ENCODE measurements around the gene PRKCE. TPM values are rescaled to one million over a fixed set of nuclear protein-coding genes. Genes with fewer than 3 reads are reported as not detected.

The PRKCE gene
- total RNA-seq, 2 experiments from 2014 or later: 24.9 to 26.2 TPM

DNA sequence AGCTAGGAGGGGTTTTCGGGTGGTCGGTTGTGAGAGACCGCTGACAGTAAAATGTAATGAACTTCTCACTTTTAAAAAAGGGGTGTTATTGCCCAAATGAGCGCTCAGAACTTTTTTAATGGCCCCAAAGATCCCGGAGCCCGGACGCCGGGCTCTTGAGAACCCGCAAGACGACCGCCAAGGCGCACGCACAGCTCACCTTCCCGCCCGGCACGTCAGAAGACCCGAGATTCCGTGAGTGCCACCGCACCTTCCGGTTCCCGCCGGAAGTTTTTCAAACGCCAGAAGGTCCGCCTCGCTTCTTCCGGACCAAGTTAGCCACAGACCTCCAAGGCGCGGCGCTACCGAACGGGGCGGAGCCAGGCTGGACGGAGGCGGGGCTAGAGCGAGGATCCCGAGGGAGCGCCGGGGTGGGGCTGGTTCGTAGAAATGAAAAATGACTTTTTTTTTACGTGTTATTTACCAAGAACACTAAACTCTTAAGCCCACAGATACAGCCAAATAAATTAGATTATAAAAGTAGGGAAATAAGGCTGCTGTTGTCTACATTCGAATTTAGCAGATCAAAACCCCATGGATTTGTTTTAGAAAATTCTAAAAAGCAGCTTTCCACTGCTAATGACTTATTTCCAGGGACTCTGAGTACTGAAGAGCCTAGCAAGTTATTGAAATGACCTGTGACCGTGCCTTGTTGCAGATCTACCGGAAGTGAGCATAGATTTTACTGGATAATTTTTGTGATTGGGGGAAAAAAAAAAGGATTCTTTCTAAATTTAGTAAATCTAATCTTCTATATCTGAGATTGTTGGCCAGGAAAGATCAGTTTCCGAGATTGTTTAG lies 40.2 kb upstream of the PRKCE start, which contains the start of gene SRBD1:
SRBD1 (minus strand) TSS at position 248 of the 840 bp plus-strand sequence. CDS start 5,826 bp downstream, outside the sequence.
- POLR2A ChIA-PET: interaction anchor here (0.8 to 1.8 kb wide), 3 partner anchors 35 to 44 kb away, joined by 3 to 20 read pairs (median 14); partner anchors contain the start of gene PRKCE
- intact Hi-C loops (cut with DNase I, micrococcal nuclease): loop anchor here in 1 of 2 experiments (5.0 kb wide), 1 partner anchor 44 kb away; no protein-coding TSS in a partner anchor

DNA sequence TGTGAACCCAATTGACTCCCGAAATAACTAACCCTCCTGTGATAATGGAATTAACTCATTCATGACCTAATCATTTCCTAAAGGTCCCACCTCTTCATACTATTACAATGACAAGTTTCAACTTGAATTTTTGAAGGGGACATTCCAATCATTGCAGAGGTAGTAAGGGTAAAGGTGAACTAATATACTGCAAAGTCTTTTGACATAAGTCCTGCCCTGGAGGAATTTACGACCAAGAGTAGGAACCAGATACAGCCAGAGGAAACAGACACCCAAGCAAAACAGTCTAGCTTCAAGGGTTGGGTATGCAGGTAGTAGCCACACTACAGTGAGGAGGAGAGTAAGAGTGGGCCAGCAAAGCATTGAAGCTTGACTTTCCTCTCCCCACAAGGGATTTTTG lies 39.2 kb upstream of the PRKCE start:
- Mint-ChIP-seq H3K9me3 (no peaks in the 10 kb centered on the region), H3K4me1 (ENCODE audit: low read depth) (peaks cover 33% of the 10 kb centered on the region), H3K4me3 (peak overlapping the region; percentile 99), H3K36me3 (ENCODE audit: low read depth) (peaks cover 10% of the 10 kb centered on the region), H3K27ac (peak overlapping the region; percentile 95), H3K27me3 (no peaks in the 10 kb centered on the region)
- peaks cover 8% of the 10 kb centered on the region for H3K4me1 ChIP-seq (ENCODE audit: insufficient read depth, low read length)
- ATAC-seq (ENCODE audit: poor library complexity) (no peak), DNase-seq (no peak)
- intact Hi-C loops (cut with DNase I, micrococcal nuclease): loop anchor here in 1 of 2 experiments (5.0 kb wide), 1 partner anchor 45 kb away; no protein-coding TSS in a partner anchor
- TF ChIP-seq, protein P1, sequence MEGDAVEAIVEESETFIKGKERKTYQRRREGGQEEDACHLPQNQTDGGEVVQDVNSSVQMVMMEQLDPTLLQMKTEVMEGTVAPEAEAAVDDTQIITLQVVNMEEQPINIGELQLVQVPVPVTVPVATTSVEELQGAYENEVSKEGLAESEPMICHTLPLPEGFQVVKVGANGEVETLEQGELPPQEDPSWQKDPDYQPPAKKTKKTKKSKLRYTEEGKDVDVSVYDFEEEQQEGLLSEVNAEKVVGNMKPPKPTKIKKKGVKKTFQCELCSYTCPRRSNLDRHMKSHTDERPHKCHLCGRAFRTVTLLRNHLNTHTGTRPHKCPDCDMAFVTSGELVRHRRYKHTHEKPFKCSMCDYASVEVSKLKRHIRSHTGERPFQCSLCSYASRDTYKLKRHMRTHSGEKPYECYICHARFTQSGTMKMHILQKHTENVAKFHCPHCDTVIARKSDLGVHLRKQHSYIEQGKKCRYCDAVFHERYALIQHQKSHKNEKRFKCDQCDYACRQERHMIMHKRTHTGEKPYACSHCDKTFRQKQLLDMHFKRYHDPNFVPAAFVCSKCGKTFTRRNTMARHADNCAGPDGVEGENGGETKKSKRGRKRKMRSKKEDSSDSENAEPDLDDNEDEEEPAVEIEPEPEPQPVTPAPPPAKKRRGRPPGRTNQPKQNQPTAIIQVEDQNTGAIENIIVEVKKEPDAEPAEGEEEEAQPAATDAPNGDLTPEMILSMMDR (IDR thresholded peaks at IDR 0.05): no peak
- no peak overlapping the region for H3K27ac ChIP-seq (ENCODE audit: low read depth in 1 of 2, low read length in 2 of 2)
- no peaks in the 10 kb centered on the region for H3K27me3 ChIP-seq (ENCODE audit: control insufficient read depth in 1 of 2, insufficient read depth in 2 of 2, low read length in 2 of 2)
- CTCF ChIA-PET: no interaction called here
- no peak overlapping the region for H3K4me3 ChIP-seq (ENCODE audit: low read length)
- no peaks in the 10 kb centered on the region for H3K9me3 ChIP-seq (ENCODE audit: control insufficient read depth in 1 of 2, insufficient read depth in 1 of 2, low read length in 2 of 2)
- no peaks in the 10 kb centered on the region for H3K36me3 ChIP-seq (ENCODE audit: insufficient read depth, low read length)
- POLR2A ChIA-PET: no interaction called here

More for the DNA sequence above, 40.2 kb upstream of the PRKCE start, which contains the start of gene SRBD1:
- no peaks in the 10 kb centered on the region for H3K27me3 ChIP-seq (ENCODE audit: control insufficient read depth in 1 of 2, insufficient read depth in 2 of 2, low read length in 2 of 2)
- H3K27ac ChIP-seq (ENCODE audit: low read depth in 1 of 2, low read length in 2 of 2): peak within 1 kb of the TSS; percentile 70 to 88
- H3K4me1 ChIP-seq (ENCODE audit: insufficient read depth, low read length): peaks cover 8% of the 10 kb centered on the region
- peak within 1 kb of the TSS; percentile 78 for H3K4me3 ChIP-seq (ENCODE audit: low read length)
- H3K36me3 Mint-ChIP-seq (ENCODE audit: low read depth): peaks cover 10% of the 10 kb centered on the region
- H3K9me3 Mint-ChIP-seq: no peaks in the 10 kb centered on the region
- TF ChIP-seq, protein P1 (IDR thresholded peaks at IDR 0.05): no peak
- no peaks in the 10 kb centered on the region for H3K36me3 ChIP-seq (ENCODE audit: insufficient read depth, low read length)
- peak within 1 kb of the TSS; percentile 99 for H3K4me3 Mint-ChIP-seq
- DNase-seq: peak; percentile 61 to 94 (median 78)
- H3K9me3 ChIP-seq (ENCODE audit: control insufficient read depth in 1 of 2, insufficient read depth in 1 of 2, low read length in 2 of 2): no peaks in the 10 kb centered on the region
- H3K4me1 Mint-ChIP-seq (ENCODE audit: low read depth): peaks cover 33% of the 10 kb centered on the region
- CTCF ChIA-PET: interaction anchor here (0.8 to 1.1 kb wide), 3 partner anchors 26 to 167 kb away, joined by 3 read pairs; no protein-coding TSS in a partner anchor
- no peaks in the 10 kb centered on the region for H3K27me3 Mint-ChIP-seq
- peak; percentile 75 for ATAC-seq (ENCODE audit: poor library complexity)
- peak within 1 kb of the TSS; percentile 95 for H3K27ac Mint-ChIP-seq

DNA sequence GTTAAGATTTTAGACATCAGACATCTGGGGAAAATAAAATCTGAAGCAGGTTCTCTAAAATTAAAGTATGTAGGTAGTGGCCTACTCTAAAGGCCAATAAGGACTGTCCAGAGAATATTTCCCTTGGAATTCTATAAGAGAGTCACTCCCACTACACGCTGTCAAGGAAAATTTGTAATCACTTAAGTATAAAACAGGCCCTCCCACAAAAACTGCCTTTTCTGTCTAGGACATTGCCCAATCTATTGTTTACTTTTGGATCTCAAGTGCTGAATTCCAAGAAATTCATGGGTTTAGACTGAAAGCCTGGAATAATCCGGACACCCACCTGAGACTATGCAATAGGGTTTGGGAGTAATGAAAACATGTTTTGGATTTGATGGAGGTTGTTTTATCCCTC lies 38.7 kb upstream of the PRKCE start:
- no peak overlapping the region for H3K27ac Mint-ChIP-seq
- ATAC-seq (ENCODE audit: poor library complexity): no peak

More for the DNA sequence above, 38.7 kb upstream of the PRKCE start:
- H3K9me3 Mint-ChIP-seq: no peaks in the 10 kb centered on the region
- DNase-seq: no peak
- peak overlapping the region; percentile 99 for H3K4me3 Mint-ChIP-seq
- intact Hi-C loops (cut with DNase I, micrococcal nuclease): loop anchor here in 1 of 2 experiments (5.0 kb wide), 1 partner anchor 45 kb away; no protein-coding TSS in a partner anchor
- H3K36me3 Mint-ChIP-seq (ENCODE audit: low read depth): peaks cover 10% of the 10 kb centered on the region
- CTCF ChIA-PET: no interaction called here
- no peaks in the 10 kb centered on the region for H3K36me3 ChIP-seq (ENCODE audit: insufficient read depth, low read length)
- peaks cover 31% of the 10 kb centered on the region for H3K4me1 Mint-ChIP-seq (ENCODE audit: low read depth)
- POLR2A ChIA-PET: no interaction called here
- peaks cover 8% of the 10 kb centered on the region for H3K4me1 ChIP-seq (ENCODE audit: insufficient read depth, low read length)
- no peaks in the 10 kb centered on the region for H3K27me3 ChIP-seq (ENCODE audit: control insufficient read depth in 1 of 2, insufficient read depth in 2 of 2, low read length in 2 of 2)
- H3K9me3 ChIP-seq (ENCODE audit: control insufficient read depth in 1 of 2, insufficient read depth in 1 of 2, low read length in 2 of 2): no peaks in the 10 kb centered on the region
- H3K27ac ChIP-seq (ENCODE audit: low read depth in 1 of 2, low read length in 2 of 2): no peak overlapping the region
- H3K4me3 ChIP-seq (ENCODE audit: low read length): no peak overlapping the region
- no peaks in the 10 kb centered on the region for H3K27me3 Mint-ChIP-seq
- TF ChIP-seq, protein P1 (IDR thresholded peaks at IDR 0.05): no peak
